ENCODE measurements around the gene NUP188.

Gene NUP188

GRCh38 chr9:128972956-128973355, 25.5 kb downstream of the NUP188 start:
- CTCF ChIA-PET, result interaction anchor here (0.7 to 1.0 kb wide), 3 partner anchors 9 to 124 kb away, joined by 3 to 4 read pairs (median 4); no protein-coding TSS in a partner anchor
- H3K36me3 ChIP-seq (ENCODE audit: control insufficient read depth in 2 of 2, insufficient read depth in 1 of 2, low read length in 2 of 2), result peaks cover 57 to 92% of the 10 kb centered on the region in 2 experiments; a peak in 2 of 3 replicates
- H3K9me3 ChIP-seq (ENCODE audit: control insufficient read depth, insufficient read depth, low read depth, low read length), result no peaks in the 10 kb centered on the region
- TF ChIP-seq ZSCAN30 (tag by site-specific recombination; IDR thresholded peaks at IDR 0.05) (no peak), ZNF146 (tag by site-specific recombination; IDR thresholded peaks at IDR 0.05) (no peak)
- no peaks in the 10 kb centered on the region for H3K4me1 ChIP-seq (ENCODE audit: control insufficient read depth, insufficient read depth, low read length)
- H3K4me3 ChIP-seq (ENCODE audit: low read depth, low read length), result no peak overlapping the region
- POLR2A ChIA-PET, result no interaction called here
- H3K27ac ChIP-seq (ENCODE audit: extremely low read depth, low read depth, low read length), result no peak overlapping the region

DNA sequence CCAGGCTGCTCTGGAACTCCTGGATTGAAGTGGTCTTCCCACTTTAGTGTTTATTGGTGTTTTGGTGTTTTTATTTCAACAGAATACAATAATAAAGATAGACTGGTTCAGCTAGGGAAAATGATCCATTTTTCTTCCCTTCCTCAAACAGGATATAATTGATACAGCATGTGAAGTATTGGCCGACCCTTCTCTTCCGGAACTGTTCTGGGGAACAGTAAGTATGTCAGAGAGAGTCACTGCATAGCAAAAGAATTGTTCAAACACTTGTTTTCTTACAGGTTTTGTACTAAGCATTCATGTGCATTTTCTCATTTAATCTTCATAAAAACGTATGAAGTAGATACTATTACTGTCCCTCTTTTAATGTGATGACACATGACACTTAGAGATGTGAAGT, 31.6 kb downstream of the NUP188 start:
- Histone ChIP-seq H3K36me3 (ENCODE audit: control insufficient read depth in 2 of 2, insufficient read depth in 1 of 2, low read length in 2 of 2) (peaks cover 61 to 83% of the 10 kb centered on the region in 2 experiments), H3K27ac (ENCODE audit: extremely low read depth, low read depth, low read length) (no peak overlapping the region), H3K4me1 (ENCODE audit: control insufficient read depth, insufficient read depth, low read length) (no peaks in the 10 kb centered on the region), H3K4me3 (ENCODE audit: low read depth, low read length) (no peak overlapping the region), H3K9me3 (ENCODE audit: control insufficient read depth, insufficient read depth, low read depth, low read length) (no peaks in the 10 kb centered on the region)
- ChIA-PET CTCF (interaction anchor here (2.4 kb wide), 1 partner anchor 28 kb away, joined by 7 read pairs; no protein-coding TSS in a partner anchor), POLR2A (no interaction called here)
- TF ChIP-seq ZSCAN18 (tag by site-specific recombination; IDR thresholded peaks at IDR 0.05) (no peak), MZF1 (tag by site-specific recombination; IDR thresholded peaks at IDR 0.05; ENCODE audit: borderline replicate concordance) (no peak), ZNF529 (tag by site-specific recombination; IDR thresholded peaks at IDR 0.05; ENCODE audit: insufficient replicate concordance) (no peak), SP3 (tag by site-specific recombination; IDR thresholded peaks at IDR 0.05) (no peak), YY1 (tag by site-specific recombination; IDR thresholded peaks at IDR 0.05) (no peak), ZNF596 (tag by site-specific recombination; IDR thresholded peaks at IDR 0.05) (no peak), ZNF416 (tag by site-specific recombination; IDR thresholded peaks at IDR 0.05) (no peak), ZFP3 (tag by site-specific recombination; IDR thresholded peaks at IDR 0.05; ENCODE audit: low read depth) (no peak), ZNF544 (tag by site-specific recombination; IDR thresholded peaks at IDR 0.05) (no peak), ZBTB21 (tag by site-specific recombination; IDR thresholded peaks at IDR 0.05) (no peak)

- Histone ChIP-seq H3K4me1 (ENCODE audit: control insufficient read depth, insufficient read depth, low read length) (no peaks in the 10 kb centered on the region), H3K9me3 (ENCODE audit: control insufficient read depth, insufficient read depth, low read depth, low read length) (no peaks in the 10 kb centered on the region), H3K27ac (ENCODE audit: extremely low read depth, low read depth, low read length) (no peak overlapping the region), H3K36me3 (ENCODE audit: control insufficient read depth in 2 of 2, insufficient read depth in 1 of 2, low read length in 2 of 2) (peaks cover 40 to 89% of the 10 kb centered on the region in 2 experiments), H3K4me3 (ENCODE audit: low read depth, low read length) (no peak overlapping the region)
- POLR2A ChIA-PET, result no interaction called here
- CTCF ChIA-PET, result interaction anchor here (2.5 kb wide), 1 partner anchor 23 kb away, joined by 13 read pairs; no protein-coding TSS in a partner anchor
- TF ChIP-seq ZNF558 (tag by site-specific recombination; IDR thresholded peaks at IDR 0.05) (no peak), ZNF768 (tag by site-specific recombination; IDR thresholded peaks at IDR 0.05) (no peak), ZBTB44 (tag by site-specific recombination; IDR thresholded peaks at IDR 0.05) (no peak), ZFHX2 (tag by site-specific recombination; conservative IDR thresholded peaks at IDR 0.05) (no peak), ZNF510 (tag by site-specific recombination; IDR thresholded peaks at IDR 0.05; ENCODE audit: insufficient replicate concordance) (no peak), SCRT1 (tag by site-specific recombination; IDR thresholded peaks at IDR 0.05; ENCODE audit: borderline replicate concordance) (no peak)
- TF ChIP-seq, protein P1, sequence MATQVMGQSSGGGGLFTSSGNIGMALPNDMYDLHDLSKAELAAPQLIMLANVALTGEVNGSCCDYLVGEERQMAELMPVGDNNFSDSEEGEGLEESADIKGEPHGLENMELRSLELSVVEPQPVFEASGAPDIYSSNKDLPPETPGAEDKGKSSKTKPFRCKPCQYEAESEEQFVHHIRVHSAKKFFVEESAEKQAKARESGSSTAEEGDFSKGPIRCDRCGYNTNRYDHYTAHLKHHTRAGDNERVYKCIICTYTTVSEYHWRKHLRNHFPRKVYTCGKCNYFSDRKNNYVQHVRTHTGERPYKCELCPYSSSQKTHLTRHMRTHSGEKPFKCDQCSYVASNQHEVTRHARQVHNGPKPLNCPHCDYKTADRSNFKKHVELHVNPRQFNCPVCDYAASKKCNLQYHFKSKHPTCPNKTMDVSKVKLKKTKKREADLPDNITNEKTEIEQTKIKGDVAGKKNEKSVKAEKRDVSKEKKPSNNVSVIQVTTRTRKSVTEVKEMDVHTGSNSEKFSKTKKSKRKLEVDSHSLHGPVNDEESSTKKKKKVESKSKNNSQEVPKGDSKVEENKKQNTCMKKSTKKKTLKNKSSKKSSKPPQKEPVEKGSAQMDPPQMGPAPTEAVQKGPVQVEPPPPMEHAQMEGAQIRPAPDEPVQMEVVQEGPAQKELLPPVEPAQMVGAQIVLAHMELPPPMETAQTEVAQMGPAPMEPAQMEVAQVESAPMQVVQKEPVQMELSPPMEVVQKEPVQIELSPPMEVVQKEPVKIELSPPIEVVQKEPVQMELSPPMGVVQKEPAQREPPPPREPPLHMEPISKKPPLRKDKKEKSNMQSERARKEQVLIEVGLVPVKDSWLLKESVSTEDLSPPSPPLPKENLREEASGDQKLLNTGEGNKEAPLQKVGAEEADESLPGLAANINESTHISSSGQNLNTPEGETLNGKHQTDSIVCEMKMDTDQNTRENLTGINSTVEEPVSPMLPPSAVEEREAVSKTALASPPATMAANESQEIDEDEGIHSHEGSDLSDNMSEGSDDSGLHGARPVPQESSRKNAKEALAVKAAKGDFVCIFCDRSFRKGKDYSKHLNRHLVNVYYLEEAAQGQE (tag by site-specific recombination; IDR thresholded peaks at IDR 0.05), result no peak
- TF ChIP-seq, protein P2, sequence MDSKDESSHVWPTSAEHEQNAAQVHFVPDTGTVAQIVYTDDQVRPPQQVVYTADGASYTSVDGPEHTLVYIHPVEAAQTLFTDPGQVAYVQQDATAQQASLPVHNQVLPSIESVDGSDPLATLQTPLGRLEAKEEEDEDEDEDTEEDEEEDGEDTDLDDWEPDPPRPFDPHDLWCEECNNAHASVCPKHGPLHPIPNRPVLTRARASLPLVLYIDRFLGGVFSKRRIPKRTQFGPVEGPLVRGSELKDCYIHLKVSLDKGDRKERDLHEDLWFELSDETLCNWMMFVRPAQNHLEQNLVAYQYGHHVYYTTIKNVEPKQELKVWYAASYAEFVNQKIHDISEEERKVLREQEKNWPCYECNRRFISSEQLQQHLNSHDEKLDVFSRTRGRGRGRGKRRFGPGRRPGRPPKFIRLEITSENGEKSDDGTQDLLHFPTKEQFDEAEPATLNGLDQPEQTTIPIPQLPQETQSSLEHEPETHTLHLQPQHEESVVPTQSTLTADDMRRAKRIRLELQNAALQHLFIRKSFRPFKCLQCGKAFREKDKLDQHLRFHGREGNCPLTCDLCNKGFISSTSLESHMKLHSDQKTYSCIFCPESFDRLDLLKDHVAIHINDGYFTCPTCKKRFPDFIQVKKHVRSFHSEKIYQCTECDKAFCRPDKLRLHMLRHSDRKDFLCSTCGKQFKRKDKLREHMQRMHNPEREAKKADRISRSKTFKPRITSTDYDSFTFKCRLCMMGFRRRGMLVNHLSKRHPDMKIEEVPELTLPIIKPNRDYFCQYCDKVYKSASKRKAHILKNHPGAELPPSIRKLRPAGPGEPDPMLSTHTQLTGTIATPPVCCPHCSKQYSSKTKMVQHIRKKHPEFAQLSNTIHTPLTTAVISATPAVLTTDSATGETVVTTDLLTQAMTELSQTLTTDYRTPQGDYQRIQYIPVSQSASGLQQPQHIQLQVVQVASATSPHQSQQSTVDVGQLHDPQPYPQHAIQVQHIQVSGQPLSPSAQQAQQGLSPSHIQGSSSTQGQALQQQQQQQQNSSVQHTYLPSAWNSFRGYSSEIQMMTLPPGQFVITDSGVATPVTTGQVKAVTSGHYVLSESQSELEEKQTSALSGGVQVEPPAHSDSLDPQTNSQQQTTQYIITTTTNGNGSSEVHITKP (tag by site-specific recombination; IDR thresholded peaks at IDR 0.05), result no peak
Measured at GRCh38 chr9:128983536-128983935, 36.0 kb downstream of the NUP188 start.

All from HEK293 (cell line).